Lung microvascular endothelial cell (primary cell): ENCODE data around the gene KRT33A. TPM values are rescaled to one million over a fixed set of nuclear protein-coding genes. Genes with fewer than 3 reads are reported as not detected.

ENCODE experiments used
- DNase-seq, 2 donors: peaks; one replicate each; pipeline versions ENCODE4 v3.0.0 to v3.0.0-alpha.2; 2010; ENCODE audit warnings: low read depth in 2 of 2
- total RNA-seq: library from RNA; depleted of rRNA; stranded (reverse); fragments of >200 nt; gene quantifications from 2 replicates; pipeline ENCODE4 v1.2.1, GENCODE V29; 2014

KRT33A gene
- total RNA-seq, 1 donor from 2014 or later: not detected

GRCh38 chr17:41329279-41329948, 21.2 kb downstream of the KRT33A start:
- peak; percentile 53 to 67 for DNase-seq

GRCh38 chr17:41328207-41328606, 22.4 kb downstream of the KRT33A start:
- DNase-seq: no peak

GRCh38 chr17:41327411-41328120, 23.1 kb downstream of the KRT33A start:
- DNase-seq: no peak

DNA sequence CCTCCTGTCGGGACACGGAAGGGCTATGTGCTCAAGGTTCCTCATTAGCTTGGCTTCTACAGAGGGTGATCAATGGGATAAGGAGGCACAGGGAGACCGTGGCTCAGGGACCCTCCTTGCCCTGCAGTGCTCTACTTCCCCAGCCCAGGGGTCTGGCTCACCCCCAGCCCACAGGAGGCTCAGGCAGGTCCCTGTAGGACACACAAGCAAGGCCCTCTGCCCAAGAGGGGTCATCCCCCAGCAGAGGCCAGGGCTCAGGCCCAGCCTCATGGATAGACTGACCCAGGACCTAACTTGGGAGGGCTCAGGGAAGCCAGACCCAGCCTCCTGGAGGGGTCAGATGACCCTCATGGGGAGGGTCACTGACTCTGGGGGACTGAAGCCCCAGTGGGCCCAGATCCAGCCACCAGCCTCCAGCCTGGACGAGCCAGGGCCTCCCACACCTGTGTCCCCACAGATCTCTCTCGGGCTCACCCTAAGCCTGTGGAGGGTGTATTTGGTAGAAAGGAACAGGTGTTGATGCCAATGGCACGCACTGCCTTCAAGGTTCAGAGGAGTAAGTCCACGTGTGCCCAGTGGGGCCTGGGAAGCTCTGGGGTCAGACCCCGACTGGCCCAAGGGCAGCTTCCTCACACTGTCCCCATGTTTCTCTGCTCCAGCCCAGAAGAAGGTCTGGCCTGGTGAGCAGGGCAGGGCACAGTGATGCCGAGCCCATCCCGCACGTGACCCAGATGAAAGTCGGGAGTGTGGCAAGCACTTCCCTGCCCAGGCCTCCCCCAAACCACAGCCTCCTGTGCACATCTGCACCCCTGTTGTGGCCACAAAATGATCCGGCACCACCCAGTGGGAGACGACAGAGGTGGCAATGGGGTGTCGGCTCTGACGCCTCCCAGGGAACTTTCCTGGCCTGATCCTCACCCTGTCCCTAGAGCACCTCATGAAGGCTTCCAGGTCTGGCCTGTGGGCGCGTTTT, 24.2 kb downstream of the KRT33A start:
- DNase-seq: no peak

DNA sequence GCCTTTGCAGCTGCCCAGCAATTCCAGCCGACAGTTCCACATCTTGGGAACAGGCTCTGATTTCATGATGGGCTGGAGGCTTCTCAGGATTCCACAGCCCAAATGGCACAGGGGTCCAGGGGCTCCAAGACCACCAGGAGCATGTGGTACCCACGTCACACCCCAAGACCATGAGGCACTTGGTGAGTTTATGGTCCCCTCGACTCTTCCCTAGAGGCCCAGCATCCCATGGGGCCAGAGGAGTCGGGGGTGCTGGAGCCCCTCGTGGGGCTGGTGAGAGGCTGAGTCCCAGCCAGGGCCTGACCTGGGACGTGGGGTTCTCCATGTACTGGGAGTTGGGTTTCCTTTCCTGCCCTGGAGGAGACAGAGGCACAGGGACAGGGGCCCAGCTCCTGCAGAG, 25.0 kb downstream of the KRT33A start:
- DNase-seq: no peak

DNA sequence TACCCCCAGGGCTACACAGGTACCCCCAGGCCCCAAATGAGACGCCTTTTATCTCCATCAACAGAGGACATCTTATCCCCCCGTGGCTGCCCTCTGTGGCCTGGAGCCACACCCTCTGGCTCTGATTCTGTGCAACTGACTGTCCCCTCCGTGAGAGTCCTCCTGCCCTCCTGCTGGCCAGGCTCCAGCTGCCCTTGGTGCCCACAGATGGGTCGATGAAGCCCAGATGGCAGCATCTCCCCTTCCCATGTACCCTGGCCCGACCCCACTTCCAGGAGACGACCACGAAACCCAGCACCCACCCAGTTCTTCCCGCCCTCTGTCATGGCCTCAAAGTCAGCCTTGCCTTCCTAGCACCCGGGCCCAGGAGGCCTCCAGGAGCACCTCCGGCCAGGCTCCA, 25.5 kb downstream of the KRT33A start:
- no peak for DNase-seq

DNA sequence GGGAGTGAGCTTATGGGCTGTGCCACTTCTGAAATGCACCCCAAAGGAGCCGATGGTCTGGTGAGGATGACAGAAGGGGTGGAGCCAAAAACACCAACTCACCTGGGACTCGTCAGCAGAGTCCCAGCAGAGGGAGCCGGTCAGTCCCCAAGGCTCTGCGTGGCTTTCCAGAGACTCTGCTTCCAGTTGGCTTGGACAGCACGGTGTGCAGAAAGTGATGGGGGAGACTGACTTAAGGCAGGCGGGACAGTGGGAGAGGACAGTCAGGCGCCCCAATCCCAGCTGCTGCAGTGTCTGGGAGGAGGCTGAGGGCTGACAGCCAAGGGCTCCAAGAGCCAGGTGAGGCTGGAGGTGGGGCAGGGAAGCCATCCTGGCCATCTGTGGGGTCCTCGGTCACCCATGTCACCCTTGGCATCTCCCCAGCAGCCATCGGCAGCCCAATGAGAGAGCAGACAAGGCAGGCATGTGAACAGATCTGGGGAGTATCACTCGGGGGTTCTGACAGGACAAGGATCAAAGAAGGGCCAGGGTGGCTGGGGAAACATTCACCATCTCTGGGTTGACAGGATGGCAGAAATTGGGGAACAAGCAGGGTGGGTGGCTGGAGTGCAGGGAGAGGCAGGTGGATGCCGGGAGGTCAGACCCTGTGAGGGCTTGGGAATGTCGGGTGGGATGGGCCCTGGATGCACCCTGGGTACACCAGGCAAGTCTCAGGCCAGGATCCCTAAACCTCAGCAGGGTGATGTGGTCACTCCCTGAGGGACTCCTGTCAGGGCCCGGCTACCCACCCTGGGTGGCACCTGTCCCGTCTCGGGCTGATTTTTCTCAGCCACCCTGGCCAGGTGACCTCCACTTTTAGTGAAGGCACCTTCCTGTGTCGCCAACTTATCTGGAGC, 26.2 kb downstream of the KRT33A start:
- DNase-seq: peak in 1 of 2 donors; percentile 18

- DNase-seq: no peak
These were observed 27.4 kb downstream of the KRT33A start for GRCh38 chr17:41322903-41323895.

DNA sequence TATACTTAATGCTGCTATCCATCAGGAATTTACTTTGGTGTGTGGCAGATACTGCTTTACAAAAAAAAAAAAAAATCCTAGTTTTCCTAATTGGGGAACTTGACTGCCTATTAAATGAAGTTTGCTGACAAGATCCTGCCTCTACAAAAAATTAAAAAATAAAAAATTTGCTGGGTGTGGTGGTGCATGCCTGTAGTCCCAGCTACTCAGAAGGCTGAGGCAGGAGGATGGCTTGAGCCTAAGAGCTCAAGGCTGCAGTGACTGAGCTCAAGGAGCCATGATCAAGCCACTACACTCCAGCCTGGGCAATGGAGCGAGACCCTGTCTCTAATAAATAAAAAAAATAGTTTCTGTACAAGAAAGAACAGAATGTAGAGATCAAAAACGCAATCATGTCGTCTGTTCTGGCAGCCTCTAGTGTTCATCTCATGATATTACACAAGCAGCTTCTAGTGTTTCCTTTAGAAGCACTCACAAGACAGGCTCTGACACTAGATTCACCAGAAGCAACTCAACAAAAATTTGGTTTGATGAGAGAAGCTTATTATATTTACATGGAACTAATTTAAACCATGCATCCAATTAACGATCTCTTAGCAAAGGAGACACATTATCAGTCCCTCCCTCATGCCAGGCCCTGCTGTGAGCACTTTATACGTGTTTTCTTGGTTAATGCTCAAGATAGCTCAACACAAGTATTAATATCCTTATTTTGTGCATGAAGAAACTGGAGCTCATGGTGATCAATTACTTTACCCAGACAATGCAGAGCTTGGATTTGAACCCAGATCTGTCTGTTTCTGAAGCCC, 28.3 kb downstream of the KRT33A start:
- DNase-seq: peak; percentile 54 to 60

DNA sequence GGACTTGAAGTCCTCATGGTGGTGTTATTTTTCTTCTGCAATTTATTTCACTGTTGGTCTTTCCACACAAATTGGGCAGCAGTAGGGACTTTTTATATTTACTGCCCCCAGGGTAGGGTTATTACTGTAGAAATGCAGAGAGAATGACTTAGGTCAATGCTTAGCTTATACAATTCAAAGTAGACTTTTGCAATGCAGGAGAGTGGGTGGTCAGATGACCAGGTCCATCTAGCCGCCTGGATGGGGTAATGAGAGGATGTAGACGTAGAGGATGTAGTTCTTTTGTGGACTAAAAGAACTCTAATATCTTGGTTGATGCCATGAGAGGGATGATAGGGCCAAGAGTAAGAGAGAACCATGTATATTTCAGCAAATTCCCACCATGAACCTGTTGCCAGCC, 32.4 kb downstream of the KRT33A start:
- DNase-seq: no peak

DNA sequence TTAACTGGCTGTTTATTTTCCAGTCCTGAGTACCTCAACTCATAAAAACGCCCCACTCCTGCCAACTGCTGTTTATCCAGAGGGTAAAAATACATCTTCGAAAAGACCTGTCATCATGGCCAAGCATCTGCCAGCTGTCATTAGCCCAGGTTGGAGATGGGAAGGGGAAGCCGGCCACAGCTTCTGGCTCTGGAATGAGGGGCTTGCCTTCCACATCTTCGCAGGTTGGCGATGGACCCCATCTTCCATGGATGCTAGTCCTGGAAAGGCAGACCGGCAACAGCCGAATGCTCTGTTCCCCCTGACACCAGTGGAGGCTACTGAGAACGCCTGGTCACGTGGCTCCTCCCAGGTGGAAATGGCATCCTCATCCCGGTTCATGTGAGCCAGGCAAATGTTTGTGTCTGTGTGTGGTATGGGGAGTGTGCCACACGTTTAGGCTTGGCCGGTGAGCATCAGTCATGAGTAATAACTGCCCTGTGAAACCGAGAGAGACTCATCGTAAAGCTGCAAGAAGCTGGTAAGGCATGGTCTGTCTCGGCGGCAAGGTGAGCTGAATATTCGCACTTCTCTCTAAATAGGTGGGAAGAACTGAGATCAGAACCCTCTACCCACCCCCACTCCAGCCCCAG, 34.7 kb downstream of the KRT33A start:
- no peak for DNase-seq

- no peak for DNase-seq
These were observed 35.3 kb downstream of the KRT33A start, which contains the start of gene KRTAP17-1 for GRCh38 chr17:41315204-41315794. TSS of gene KRTAP17-1 (minus strand) at chr17:41315710. CDS start at chr17:41315650, 60 bp downstream.

DNA sequence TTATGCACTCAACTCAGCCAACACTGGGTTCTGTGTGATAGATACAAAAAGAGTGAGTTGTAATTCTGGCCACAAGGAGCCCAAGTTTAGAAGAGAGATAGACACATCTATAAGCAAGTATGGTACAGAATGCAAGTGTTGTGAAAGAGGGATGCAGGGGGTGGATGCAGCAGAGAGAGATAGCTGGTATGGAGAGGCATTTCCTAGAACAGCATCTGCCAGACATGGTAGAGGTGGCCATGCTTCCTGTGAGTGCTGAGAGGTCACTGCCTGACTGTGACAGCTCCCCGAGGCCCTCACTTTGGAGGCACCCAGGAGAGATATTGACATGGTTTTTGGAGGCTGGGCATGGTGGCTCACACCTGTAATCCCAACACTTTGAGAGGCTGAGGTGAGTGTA, 39.5 kb downstream of the KRT33A start:
- DNase-seq: no peak

- DNase-seq: no peak
These were observed 41.7 kb downstream of the KRT33A start, which contains the start of gene KRTAP16-1 for GRCh38 chr17:41308918-41309359. TSS of gene KRTAP16-1 (minus strand) at chr17:41309309. CDS start at chr17:41309253, 56 bp downstream.

DNA sequence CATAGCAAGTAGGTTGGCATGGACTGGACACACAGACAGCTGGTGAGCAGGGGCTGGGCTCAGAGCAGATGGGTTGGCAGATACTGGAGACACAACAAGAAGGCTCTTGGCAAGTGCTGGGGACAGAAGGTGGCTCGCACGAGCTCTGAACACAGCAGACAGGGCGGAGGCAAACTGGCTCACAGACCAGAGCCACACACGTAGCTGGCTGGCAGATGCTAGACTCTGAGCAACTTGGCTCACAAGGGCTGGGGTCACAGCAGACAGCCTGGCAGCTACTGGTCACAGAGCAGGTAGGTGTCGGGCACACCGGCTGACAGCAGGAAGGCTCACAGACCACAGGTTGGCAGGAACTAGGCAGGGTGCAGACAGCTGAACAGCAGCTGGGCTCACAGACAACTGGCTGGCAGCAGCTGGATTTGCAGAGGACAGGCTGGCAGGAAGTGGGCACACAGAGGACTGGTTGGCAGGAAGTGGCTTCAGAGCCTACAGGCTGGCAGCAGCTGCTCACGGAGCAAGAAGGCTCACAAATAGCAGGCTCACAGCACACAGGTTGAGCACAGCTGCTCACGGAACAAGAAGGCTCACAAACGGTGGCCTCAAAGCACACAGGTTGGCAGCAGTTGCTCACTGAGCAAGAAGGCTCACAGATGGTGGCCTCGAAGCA, 42.2 kb downstream of the KRT33A start:
- no peak for DNase-seq

- no peak for DNase-seq
These were observed 43.0 kb downstream of the KRT33A start for GRCh38 chr17:41307647-41308046.

GRCh38 chr17:41304091-41304490, 46.5 kb downstream of the KRT33A start:
- no peak for DNase-seq
